OCI-M1 (cell line): ENCODE measurements around the gene TP63.
A peak's percentile ranks its signal among the peaks of the same experiment; 100 is the strongest.
"Not testable (repeated sequence)": the region's sequence is repeated elsewhere in the genome, so short reads cannot be mapped to it uniquely, and the experiment has no call there.

Source experiments
- DNase-seq: peaks from one replicate; lab custom pipeline; 2025; lab: John Stamatoyannopoulos, UW

TP63 gene

GRCh38 chr3:189631373-189631408 is at the start of gene TP63:
Gene TP63, plus strand, starts transcription at chr3:189631389. Its CDS starts 127 bp downstream, at chr3:189631516.
- no peak for DNase-seq

- no peak for DNase-seq
Observed at GRCh38 chr3:189582179-189582578, 49.0 kb upstream of the TP63 start.

GRCh38 chr3:189584645-189585044 is 46.5 kb upstream of the TP63 start:
- no peak for DNase-seq

- no peak for DNase-seq
Observed at GRCh38 chr3:189586941-189587663, 44.1 kb upstream of the TP63 start.

GRCh38 chr3:189587664-189588040 is 43.5 kb upstream of the TP63 start:
- DNase-seq = no peak

GRCh38 chr3:189588070-189588469 is 43.1 kb upstream of the TP63 start:
- no peak for DNase-seq

- no peak for DNase-seq
Observed at GRCh38 chr3:189588475-189589178, 42.6 kb upstream of the TP63 start.

GRCh38 chr3:189589179-189589569 is 42.0 kb upstream of the TP63 start:
- no peak for DNase-seq

- no peak for DNase-seq
Observed at GRCh38 chr3:189590223-189590622, 41.0 kb upstream of the TP63 start.

- no peak for DNase-seq
Observed at GRCh38 chr3:189593581-189593980, 37.6 kb upstream of the TP63 start.

- DNase-seq = not testable (repeated sequence)
Observed at GRCh38 chr3:189596078-189596979, 34.9 kb upstream of the TP63 start.

- no peak for DNase-seq
Observed at GRCh38 chr3:189597918-189598317, 33.3 kb upstream of the TP63 start.

GRCh38 chr3:189598530-189599225 is 32.5 kb upstream of the TP63 start:
- peak; percentile 2 for DNase-seq

GRCh38 chr3:189602471-189602870 is 28.7 kb upstream of the TP63 start:
- no peak for DNase-seq

GRCh38 chr3:189605717-189606116 is 25.5 kb upstream of the TP63 start:
- no peak for DNase-seq

- no peak for DNase-seq
Observed at GRCh38 chr3:189606774-189607173, 24.4 kb upstream of the TP63 start.

GRCh38 chr3:189612641-189613040 is 18.5 kb upstream of the TP63 start:
- DNase-seq = not testable (repeated sequence)

GRCh38 chr3:189613122-189613521 is 18.1 kb upstream of the TP63 start:
- DNase-seq = no peak

GRCh38 chr3:189621948-189622603 is 9.1 kb upstream of the TP63 start:
- DNase-seq = no peak

GRCh38 chr3:189622629-189623028 is 8.6 kb upstream of the TP63 start:
- peak; percentile 7 for DNase-seq

GRCh38 chr3:189624130-189624529 is 7.1 kb upstream of the TP63 start:
- DNase-seq = no peak

- no peak for DNase-seq
Observed at GRCh38 chr3:189625071-189625470, 6.1 kb upstream of the TP63 start.
